HG03135 (cell line): ENCODE data around the gene SEMA3D.

Source experiments
- ATAC-seq: cut with Tn5 transposase; IDR thresholded peaks from one replicate; pipeline ENCODE4 v1.9.1; 2021; ENCODE audit warnings: mild to moderate bottlenecking, moderate library complexity; ENCODE audit not compliant: unreplicated experiment

The SEMA3D gene

GRCh38 chr7:85130702-85131101, 56.2 kb downstream of the SEMA3D start:
- no peak for ATAC-seq

GRCh38 chr7:85126383-85126782, 60.5 kb downstream of the SEMA3D start:
- ATAC-seq, result no peak

- no peak for ATAC-seq
Observed at GRCh38 chr7:85125651-85126131, 61.2 kb downstream of the SEMA3D start.

- ATAC-seq, result no peak
Observed at GRCh38 chr7:85125176-85125575, 61.7 kb downstream of the SEMA3D start.

- ATAC-seq, result no peak
Observed at GRCh38 chr7:85119934-85120333, 66.9 kb downstream of the SEMA3D start.

GRCh38 chr7:85115862-85116261, 71.0 kb downstream of the SEMA3D start:
- ATAC-seq, result no peak

GRCh38 chr7:85115006-85115405, 71.8 kb downstream of the SEMA3D start:
- no peak for ATAC-seq

GRCh38 chr7:85114342-85114741, 72.5 kb downstream of the SEMA3D start:
- ATAC-seq, result no peak

GRCh38 chr7:85111761-85112160, 75.1 kb downstream of the SEMA3D start:
- ATAC-seq, result no peak

- ATAC-seq, result no peak
Observed at GRCh38 chr7:85106719-85107118, 80.1 kb downstream of the SEMA3D start.

- no peak for ATAC-seq
Observed at GRCh38 chr7:85104432-85105205, 82.2 kb downstream of the SEMA3D start.

GRCh38 chr7:85103962-85104361, 82.9 kb downstream of the SEMA3D start:
- ATAC-seq, result no peak

- no peak for ATAC-seq
Observed at GRCh38 chr7:85103357-85103756, 83.5 kb downstream of the SEMA3D start.

- no peak for ATAC-seq
Observed at GRCh38 chr7:85102813-85103350, 84.0 kb downstream of the SEMA3D start.

- ATAC-seq, result no peak
Observed at GRCh38 chr7:85101347-85101746, 85.5 kb downstream of the SEMA3D start.

GRCh38 chr7:85097844-85098243, 89.0 kb downstream of the SEMA3D start:
- ATAC-seq, result no peak

GRCh38 chr7:85095806-85096205, 91.0 kb downstream of the SEMA3D start:
- ATAC-seq, result no peak

- no peak for ATAC-seq
Observed at GRCh38 chr7:85095366-85095765, 91.5 kb downstream of the SEMA3D start.

- ATAC-seq, result no peak
Observed at GRCh38 chr7:85094046-85094725, 92.7 kb downstream of the SEMA3D start.

- ATAC-seq, result no peak
Observed at GRCh38 chr7:85091565-85091928, 95.3 kb downstream of the SEMA3D start.

- ATAC-seq, result no peak
Observed at GRCh38 chr7:85090919-85091564, 95.8 kb downstream of the SEMA3D start.

GRCh38 chr7:85090143-85090542, 96.7 kb downstream of the SEMA3D start:
- ATAC-seq, result no peak
